ENCODE measurements around the gene RAD23A.
"Not testable (repeated sequence)": the region's sequence is repeated elsewhere in the genome, so short reads cannot be mapped to it uniquely, and the experiment has no call there.

The RAD23A gene

DNA sequence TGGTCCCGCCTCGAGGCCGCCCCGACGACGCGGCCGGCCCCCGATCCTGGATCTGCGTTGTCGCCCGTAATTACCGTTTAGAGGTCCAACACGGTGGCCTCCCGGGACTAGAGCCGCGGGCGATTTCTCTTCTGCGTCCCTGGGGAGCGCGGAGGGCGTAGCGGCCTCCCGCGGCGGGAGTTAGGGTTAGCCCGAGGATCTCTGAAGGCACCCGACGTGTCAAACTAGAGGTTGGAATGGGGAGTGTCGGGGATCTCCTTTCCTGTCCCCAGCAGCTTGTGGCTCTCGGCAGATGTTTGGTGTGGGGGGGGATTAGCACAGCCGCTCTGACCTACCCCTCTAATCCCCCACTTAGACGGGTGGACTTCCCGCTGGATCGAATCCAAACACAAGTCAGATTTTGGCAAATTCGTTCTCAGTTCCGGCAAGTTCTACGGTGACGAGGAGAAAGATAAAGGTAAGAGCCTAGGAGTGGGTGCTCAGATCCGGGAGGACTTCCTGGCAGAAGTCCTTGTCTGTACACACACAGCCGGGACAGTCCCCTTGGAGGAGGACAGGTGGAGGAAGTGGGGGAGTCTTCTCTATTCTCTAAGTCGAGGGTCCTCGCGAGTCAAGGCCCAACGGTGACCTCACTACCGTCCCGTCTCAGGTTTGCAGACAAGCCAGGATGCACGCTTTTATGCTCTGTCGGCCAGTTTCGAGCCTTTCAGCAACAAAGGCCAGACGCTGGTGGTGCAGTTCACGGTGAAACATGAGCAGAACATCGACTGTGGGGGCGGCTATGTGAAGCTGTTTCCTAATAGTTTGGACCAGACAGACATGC lies 6.7 kb upstream of the RAD23A start:
- no peak for DNase-seq

- no peak for DNase-seq
Measured at GRCh38 chr19:12939975-12940423, 5.7 kb upstream of the RAD23A start.

DNA sequence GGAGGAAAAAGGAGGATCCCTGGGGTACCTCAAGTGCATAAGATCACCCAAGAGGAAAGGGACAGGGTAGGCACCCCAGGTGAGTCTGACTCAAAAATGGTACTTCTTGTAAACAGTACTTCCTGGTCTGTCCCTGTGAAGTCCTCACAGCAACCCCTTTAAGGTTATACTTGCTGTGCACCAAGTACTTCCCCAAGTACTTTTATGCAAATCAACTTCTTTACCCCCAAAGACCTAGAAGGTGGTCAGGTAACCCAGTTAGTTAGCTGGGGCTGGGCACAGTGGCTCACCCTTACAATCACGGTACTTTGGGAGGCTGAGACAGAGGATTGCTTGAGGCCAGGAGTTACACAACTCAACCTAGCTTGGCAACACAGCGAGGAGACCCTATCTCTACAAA lies 4.8 kb upstream of the RAD23A start:
- no peak for DNase-seq

- DNase-seq, result no peak
Measured at GRCh38 chr19:12943437-12944044, 2.1 kb upstream of the RAD23A start.

DNA sequence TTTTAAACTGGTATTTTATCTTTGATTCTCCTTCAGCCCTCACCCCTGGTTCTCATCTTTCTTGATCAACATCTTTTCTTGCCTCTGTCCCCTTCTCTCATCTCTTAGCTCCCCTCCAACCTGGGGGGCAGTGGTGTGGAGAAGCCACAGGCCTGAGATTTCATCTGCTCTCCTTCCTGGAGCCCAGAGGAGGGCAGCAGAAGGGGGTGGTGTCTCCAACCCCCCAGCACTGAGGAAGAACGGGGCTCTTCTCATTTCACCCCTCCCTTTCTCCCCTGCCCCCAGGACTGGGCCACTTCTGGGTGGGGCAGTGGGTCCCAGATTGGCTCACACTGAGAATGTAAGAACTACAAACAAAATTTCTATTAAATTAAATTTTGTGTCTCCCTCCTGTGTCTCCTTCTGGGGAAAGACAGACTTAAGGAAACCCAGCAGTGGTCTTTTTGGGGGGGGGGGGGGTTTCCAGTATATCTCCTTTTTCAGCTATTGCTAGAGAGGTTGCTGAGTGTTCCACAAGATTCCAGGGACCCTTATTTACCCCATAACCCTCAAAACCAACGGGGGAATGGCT lies 1.5 kb upstream of the RAD23A start:
- no peak for DNase-seq

GRCh38 chr19:12946092-12946721 lies 545 bp downstream of the RAD23A start:
- no peak for DNase-seq

GRCh38 chr19:12946731-12947496 lies 1.3 kb downstream of the RAD23A start:
- no peak for DNase-seq

GRCh38 chr19:12947702-12948611 lies 2.3 kb downstream of the RAD23A start:
- DNase-seq, result no peak

DNA sequence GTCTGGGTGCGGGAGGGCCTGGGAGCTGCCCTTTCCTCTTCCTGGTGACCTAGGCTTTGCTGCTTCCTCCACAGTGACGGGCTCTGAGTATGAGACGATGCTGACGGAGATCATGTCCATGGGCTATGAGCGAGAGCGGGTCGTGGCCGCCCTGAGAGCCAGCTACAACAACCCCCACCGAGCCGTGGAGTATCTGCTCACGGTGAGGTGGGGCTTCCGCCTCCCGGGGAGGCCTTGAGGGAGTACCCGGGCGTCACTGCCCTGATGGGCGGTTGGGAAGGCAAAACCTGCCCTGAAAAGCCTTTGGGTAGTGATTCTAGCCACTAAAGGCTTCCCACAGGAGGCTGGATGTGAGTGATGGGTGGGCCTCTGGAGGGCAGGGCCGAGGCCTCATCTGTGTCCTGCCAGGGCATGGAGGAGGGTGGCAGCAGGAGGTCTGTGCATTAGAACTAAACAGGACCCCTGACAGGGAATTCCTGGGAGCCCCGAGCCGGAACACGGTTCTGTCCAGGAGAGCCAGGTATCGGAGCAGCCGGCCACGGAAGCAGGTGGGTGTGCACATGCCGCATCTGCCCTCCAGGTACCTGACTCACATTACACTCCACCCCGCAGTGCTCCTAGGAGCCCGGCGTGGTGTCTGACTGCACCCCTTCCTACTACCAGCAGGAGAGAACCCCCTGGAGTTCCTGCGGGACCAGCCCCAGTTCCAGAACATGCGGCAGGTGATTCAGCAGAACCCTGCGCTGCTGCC lies 3.1 kb downstream of the RAD23A start:
- no peak for DNase-seq

GRCh38 chr19:12949363-12950283 lies 4.0 kb downstream of the RAD23A start:
- DNase-seq, result no peak

- DNase-seq, result not testable (repeated sequence)
Measured at GRCh38 chr19:12952050-12952449, 6.4 kb downstream of the RAD23A start.

DNA sequence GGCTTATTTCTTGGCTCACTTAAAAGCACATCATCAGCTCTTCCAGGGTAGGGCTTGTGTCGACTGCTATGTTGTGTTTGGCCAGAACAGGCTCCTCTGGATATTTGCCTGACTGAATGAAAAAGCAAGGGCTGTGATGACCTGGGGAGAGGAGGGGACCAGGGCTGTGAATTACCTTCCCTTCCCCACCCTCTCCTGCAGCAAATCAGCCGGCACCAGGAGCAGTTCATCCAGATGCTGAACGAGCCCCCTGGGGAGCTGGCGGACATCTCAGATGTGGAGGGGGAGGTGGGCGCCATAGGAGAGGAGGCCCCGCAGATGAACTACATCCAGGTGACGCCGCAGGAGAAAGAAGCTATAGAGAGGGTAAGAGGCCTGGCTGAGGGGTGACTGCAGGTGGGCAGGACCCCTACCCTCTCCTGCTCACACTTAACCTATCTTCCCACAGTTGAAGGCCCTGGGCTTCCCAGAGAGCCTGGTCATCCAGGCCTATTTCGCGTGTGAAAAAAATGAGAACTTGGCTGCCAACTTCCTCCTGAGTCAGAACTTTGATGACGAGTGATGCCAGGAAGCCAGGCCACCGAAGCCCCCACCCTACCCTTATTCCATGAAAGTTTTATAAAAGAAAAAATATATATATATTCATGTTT lies 7.0 kb downstream of the RAD23A start:
- DNase-seq, result no peak

DNA sequence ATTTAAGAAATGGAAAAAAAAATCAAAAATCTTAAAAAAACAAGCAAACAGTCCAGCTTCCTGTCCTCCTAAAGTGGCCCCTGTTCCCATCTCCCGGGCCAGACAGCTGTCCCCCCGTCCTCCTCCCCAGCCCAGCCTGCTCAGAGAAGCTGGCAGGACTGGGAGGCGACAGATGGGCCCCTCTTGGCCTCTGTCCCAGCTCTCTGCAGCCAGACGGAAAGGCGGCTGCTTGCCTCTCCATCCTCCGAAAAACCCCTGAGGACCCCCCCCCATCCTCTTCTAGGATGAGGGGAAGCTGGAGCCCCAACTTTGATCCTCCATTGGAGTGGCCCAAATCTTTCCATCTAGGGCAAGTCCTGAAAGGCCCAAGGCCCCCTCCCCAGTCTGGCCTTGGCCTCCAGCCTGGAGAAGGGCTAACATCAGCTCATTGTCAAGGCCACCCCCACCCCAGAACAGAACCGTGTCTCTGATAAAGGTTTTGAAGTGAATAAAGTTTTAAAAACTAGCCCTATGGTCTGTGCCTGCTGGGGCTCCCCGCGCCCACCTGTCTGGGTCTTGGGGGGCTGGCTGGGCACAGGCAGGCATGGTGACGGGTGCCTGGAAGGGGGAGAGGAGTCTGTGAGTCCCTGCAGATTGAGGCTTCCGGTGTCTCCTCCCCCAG lies 7.6 kb downstream of the RAD23A start:
- DNase-seq, result no peak

DNA sequence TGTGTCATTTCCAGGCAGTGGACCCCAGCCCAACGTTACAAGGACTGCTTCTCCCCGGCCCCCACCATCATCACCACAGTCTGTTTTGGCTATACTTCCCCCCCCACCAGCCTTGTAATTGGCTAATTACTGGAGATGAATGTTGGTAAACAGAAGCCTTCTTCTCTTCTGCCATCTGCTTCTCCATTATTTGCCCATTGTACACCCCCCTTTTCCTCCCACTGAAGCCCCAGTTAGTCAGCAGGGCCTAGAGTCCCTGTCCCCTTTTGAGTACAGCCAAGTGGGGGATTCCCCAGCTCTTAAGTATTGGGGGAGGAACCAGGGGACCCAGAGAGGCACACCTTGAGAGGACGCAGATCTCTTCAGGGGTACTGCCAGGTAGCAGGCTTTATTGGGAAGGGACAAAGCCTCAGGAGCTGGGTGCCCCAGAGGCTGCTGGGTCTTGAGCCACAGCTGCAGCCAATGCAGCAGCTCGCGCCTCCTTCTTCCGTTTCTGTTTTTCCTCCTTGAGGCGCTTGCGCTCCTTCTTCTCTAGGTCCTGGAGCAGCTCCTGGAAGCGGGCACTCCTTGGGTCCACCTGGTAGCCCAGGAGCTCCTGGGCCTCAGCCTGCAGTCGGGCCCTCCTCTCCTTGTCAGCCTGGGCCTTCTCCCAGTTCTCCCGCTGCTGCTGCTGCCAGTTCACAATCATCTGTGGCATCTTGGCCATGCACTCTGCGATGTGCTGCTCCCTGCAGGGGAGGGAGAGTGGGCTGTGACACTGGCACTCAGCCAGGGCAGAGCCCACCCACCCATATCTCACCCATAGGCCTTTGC lies 8.3 kb downstream of the RAD23A start:
- DNase-seq, result no peak

GRCh38 chr19:12954612-12954962 lies 8.9 kb downstream of the RAD23A start:
- DNase-seq, result no peak

- not testable (repeated sequence) for DNase-seq
Measured at GRCh38 chr19:12955575-12955974, 9.9 kb downstream of the RAD23A start.

- no peak for DNase-seq
Measured at GRCh38 chr19:12955996-12956395, 10.3 kb downstream of the RAD23A start.
